ENCODE data around the gene BICRAL. TPM values are rescaled to one million over a fixed set of nuclear protein-coding genes. Genes with fewer than 3 reads are reported as not detected.

The BICRAL gene
- polyA plus RNA-seq, 1 of the 3 experiments (the other 2 are of a cell fraction): 5.1 TPM

GRCh38 chr6:42907336-42907735, 125.5 kb downstream of the BICRAL start:
- TF ChIP-seq, protein P1, sequence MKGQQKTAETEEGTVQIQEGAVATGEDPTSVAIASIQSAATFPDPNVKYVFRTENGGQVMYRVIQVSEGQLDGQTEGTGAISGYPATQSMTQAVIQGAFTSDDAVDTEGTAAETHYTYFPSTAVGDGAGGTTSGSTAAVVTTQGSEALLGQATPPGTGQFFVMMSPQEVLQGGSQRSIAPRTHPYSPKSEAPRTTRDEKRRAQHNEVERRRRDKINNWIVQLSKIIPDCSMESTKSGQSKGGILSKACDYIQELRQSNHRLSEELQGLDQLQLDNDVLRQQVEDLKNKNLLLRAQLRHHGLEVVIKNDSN (IDR thresholded peaks at IDR 0.05; ENCODE audit: borderline replicate concordance, low read depth): no peak
- no peak for TF ChIP-seq SIN3A (IDR thresholded peaks at IDR 0.05; ENCODE audit: borderline replicate concordance, low read depth, low read length)
- no peak for TF ChIP-seq RCOR1 (IDR thresholded peaks at IDR 0.05; ENCODE audit: low read length)
- TF ChIP-seq FOXJ3 (CRISPR knock-in tag; IDR thresholded peaks at IDR 0.05): no peak
- no peak for TF ChIP-seq TEAD4 (IDR thresholded peaks at IDR 0.05; ENCODE audit: borderline replicate concordance, insufficient read depth)
- no peak for TF ChIP-seq JUND (IDR thresholded peaks at IDR 0.05)
- no peak for TF ChIP-seq MEF2A (IDR thresholded peaks at IDR 0.05; ENCODE audit: borderline replicate concordance, low read depth)
- TF ChIP-seq IRF3 (IDR thresholded peaks at IDR 0.05; ENCODE audit: low read depth, low read length): no peak
- no peak for TF ChIP-seq SMC3 (IDR thresholded peaks at IDR 0.05; ENCODE audit: low read depth, low read length)
- no peak for TF ChIP-seq GABPA (IDR thresholded peaks at IDR 0.05; ENCODE audit: low read depth)
- no peaks in the 10 kb centered on the region for H4K20me1 ChIP-seq (ENCODE audit: insufficient read depth)
- H3K4me1 ChIP-seq (ENCODE audit: control insufficient read depth in 1 of 2, insufficient read depth in 2 of 2, low read depth in 1 of 2, low read length in 1 of 2): peaks cover 0 to 2% of the 10 kb centered on the region in 2 experiments; a peak in 1 of 4 replicates
- H2AFZ ChIP-seq (ENCODE audit: low read depth): no peak overlapping the region
- H3K9me3 ChIP-seq: no peaks in the 10 kb centered on the region
- ChIA-PET POLR2A (no interaction called here), CTCF (no interaction called here)
- H3K9me2 ChIP-seq: no peaks in the 10 kb centered on the region
- no peak overlapping the region for H3K9ac ChIP-seq
- H3K36me3 ChIP-seq (replicated peaks in 1 of 2; ENCODE audit: control insufficient read depth in 1 of 2, insufficient read depth in 2 of 2, low read length in 1 of 2): no peaks in the 10 kb centered on the region
- DNase-seq: no peak
- no peak overlapping the region for H3K27ac ChIP-seq (ENCODE audit: low read depth in 2 of 2, low read length in 1 of 2)
- no peak overlapping the region for H3K4me2 ChIP-seq
- no peak overlapping the region for H3K4me3 ChIP-seq (ENCODE audit: low read depth in 2 of 2, low read length in 1 of 2)
- no peaks in the 10 kb centered on the region for H3K27me3 ChIP-seq (ENCODE audit: insufficient read depth)
- H3K79me2 ChIP-seq (ENCODE audit: insufficient read depth): no peaks in the 10 kb centered on the region
- H3F3A ChIP-seq (replicated peaks; ENCODE audit: insufficient read depth): no peaks in the 10 kb centered on the region
- WGBS (ENCODE audit: low lambda C conversion rate): 80% methylated on average over 5 of the region's 5 CpGs

DNA sequence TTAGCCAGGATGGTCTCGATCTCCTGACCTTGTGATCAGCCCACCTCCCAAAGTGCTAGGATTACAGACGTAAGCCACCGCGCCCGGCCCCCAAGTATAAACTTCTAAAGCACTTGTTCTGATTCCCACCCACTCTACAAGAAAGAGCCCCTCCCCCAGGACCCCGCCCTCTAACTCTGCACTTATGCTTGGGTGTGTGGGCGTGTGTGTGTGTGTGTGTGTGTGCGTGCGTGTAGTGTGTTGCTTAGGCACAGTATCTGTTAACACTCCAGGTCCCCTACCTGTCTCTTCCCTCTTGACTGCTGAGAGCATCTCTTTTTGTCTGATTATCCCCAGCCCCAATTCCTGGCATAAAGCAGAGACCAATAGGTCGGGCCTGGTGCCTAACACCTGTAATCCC, 128.0 kb downstream of the BICRAL start:
- H3K36me3 ChIP-seq (replicated peaks in 1 of 2; ENCODE audit: control insufficient read depth in 1 of 2, insufficient read depth in 2 of 2, low read length in 1 of 2): no peaks in the 10 kb centered on the region
- no peaks in the 10 kb centered on the region for H3K4me1 ChIP-seq (ENCODE audit: control insufficient read depth in 1 of 2, insufficient read depth in 2 of 2, low read depth in 1 of 2, low read length in 1 of 2)
- H3K27ac ChIP-seq (ENCODE audit: low read depth in 2 of 2, low read length in 1 of 2): no peak overlapping the region
- no peaks in the 10 kb centered on the region for H3K9me3 ChIP-seq
- H2AFZ ChIP-seq (ENCODE audit: low read depth): no peak overlapping the region
- H3K4me3 ChIP-seq (ENCODE audit: low read depth in 2 of 2, low read length in 1 of 2): no peak overlapping the region
- no peaks in the 10 kb centered on the region for H3K9me2 ChIP-seq
- no peak overlapping the region for H3K4me2 ChIP-seq
- H3F3A ChIP-seq (replicated peaks; ENCODE audit: insufficient read depth): no peaks in the 10 kb centered on the region
- ChIA-PET POLR2A (no interaction called here), CTCF (interaction anchor here (1.6 kb wide), 1 partner anchor 9 kb away, joined by 7 read pairs; no protein-coding TSS in a partner anchor)
- no peaks in the 10 kb centered on the region for H3K79me2 ChIP-seq (ENCODE audit: insufficient read depth)
- no peak for DNase-seq
- WGBS (ENCODE audit: low lambda C conversion rate): 95% methylated on average over 10 of the region's 10 CpGs
- no peak overlapping the region for H3K9ac ChIP-seq
- H4K20me1 ChIP-seq (ENCODE audit: insufficient read depth): no peaks in the 10 kb centered on the region
- H3K27me3 ChIP-seq (ENCODE audit: insufficient read depth): no peaks in the 10 kb centered on the region
- TF ChIP-seq YY1 (IDR thresholded peaks at IDR 0.05; ENCODE audit: low read depth) (no peak), GATA2 (CRISPR knock-in tag; IDR thresholded peaks at IDR 0.05) (no peak), TEAD4 (IDR thresholded peaks at IDR 0.05; ENCODE audit: borderline replicate concordance, insufficient read depth) (no peak), ELF1 (IDR thresholded peaks at IDR 0.05) (no peak), GABPA (IDR thresholded peaks at IDR 0.05; ENCODE audit: low read depth) (no peak), SMC3 (IDR thresholded peaks at IDR 0.05; ENCODE audit: low read depth, low read length) (no peak), CTCF (IDR thresholded peaks at IDR 0.05) (no peak), EZH2phosphoT487 (IDR thresholded peaks at IDR 0.05; ENCODE audit: borderline replicate concordance, low read depth) (no peak), NRF1 (IDR thresholded peaks at IDR 0.05; ENCODE audit: low read depth, low read length) (no peak), RCOR1 (IDR thresholded peaks at IDR 0.05; ENCODE audit: low read length) (no peak), PBX3 (IDR thresholded peaks at IDR 0.05) (no peak), RFX5 (IDR thresholded peaks at IDR 0.05; ENCODE audit: low read length) (no peak), CHD2 (IDR thresholded peaks at IDR 0.05; ENCODE audit: low read length, partially characterized antibody) (no peak), FOSL2 (IDR thresholded peaks at IDR 0.05; ENCODE audit: borderline replicate concordance, low read depth) (no peak), USF2 (IDR thresholded peaks at IDR 0.05; ENCODE audit: borderline replicate concordance, low read depth, low read length) (no peak), MEF2A (IDR thresholded peaks at IDR 0.05; ENCODE audit: borderline replicate concordance, low read depth) (no peak), TAF1 (IDR thresholded peaks at IDR 0.05; ENCODE audit: borderline replicate concordance, low read depth, low read length) (no peak)
